Aortic smooth muscle cell (primary cell): Measurements from ENCODE around the gene NBL1. TPM values are rescaled to one million over a fixed set of nuclear protein-coding genes. Genes with fewer than 3 reads are reported as not detected.

ENCODE experiments used
- total RNA-seq: library from RNA; depleted of rRNA; stranded (reverse); fragments of >200 nt; gene quantifications from 2 replicates; pipeline ENCODE4 v1.2.3, GENCODE V29; 2014

The NBL1 gene
- total RNA-seq: 343 and 636 TPM in 2 replicates

GRCh38 chr1:19643602-19644394 is at the start of gene NBL1:
TSS of gene NBL1 (plus strand) at chr1:19644311. CDS start at chr1:19655031, 10,720 bp downstream.

GRCh38 chr1:19664453-19665185 is 20.5 kb downstream of the NBL1 start, which contains the start of gene HTR6:
TSS of gene HTR6 (plus strand) at chr1:19664875. CDS start at chr1:19665754, 879 bp downstream.

Other genes with a start within 250 kb of the NBL1 start
- 210 and 220 TPM in 2 replicates for gene CAPZB, start 158.8 kb upstream of the NBL1 start, total RNA-seq
- 0.06 and 0.13 TPM in 2 replicates for gene HTR6, start 20.6 kb downstream of the NBL1 start, total RNA-seq
- 12.6 and 16.8 TPM in 2 replicates for gene TMCO4, start 155.6 kb downstream of the NBL1 start, total RNA-seq
- not detected in 2 replicates for gene RNF186, start 171.0 kb downstream of the NBL1 start, total RNA-seq
- 4.6 TPM in 2 replicates for gene OTUD3, start 238.1 kb downstream of the NBL1 start, total RNA-seq